Esophagus muscularis mucosa (tissue), 3 donors: ENCODE results near the gene LTBP1.

Experiments used
- EP300 ChIP-seq: sonication (generic); formaldehyde crosslinking; IDR thresholded peaks from one replicate; pipeline ENCODE4 v1.6.1; 2017; ENCODE audit warnings: antibody characterized with exemption
- TF ChIP-seq, protein P1 (sequence below), 3 experiments: fragments of 200-600 bp in 2 of 3; fragments of 450-650 bp in 1 of 3; sonication (generic) in 2 of 3; IDR thresholded peaks; one replicate each; pipeline ENCODE4 v1.5.1; 2017 to 2019; ENCODE audit warnings: antibody characterized with exemption in 3 of 3, mild to moderate bottlenecking in 2 of 3, moderate library complexity in 1 of 3

DNA sequence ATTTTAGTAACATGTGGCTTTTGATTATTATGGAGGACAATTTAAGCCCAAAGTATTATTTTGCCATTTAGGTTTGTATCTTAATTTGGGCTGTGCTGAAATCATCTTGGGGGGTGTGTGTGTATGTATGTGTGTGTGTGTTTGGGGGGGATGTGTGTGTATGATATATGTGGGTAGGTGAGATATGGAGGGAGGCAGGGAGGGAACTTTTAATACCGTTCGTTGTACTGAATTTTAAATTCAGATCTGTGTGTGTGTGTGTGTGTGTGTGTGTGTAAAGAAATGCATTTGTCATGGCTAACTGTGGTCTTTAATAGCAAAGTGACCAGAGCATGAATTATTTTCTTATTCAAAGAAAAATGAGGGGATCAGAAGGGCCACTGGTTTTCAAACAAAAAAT, 113.7 kb downstream of the LTBP1 start:
- TF ChIP-seq, protein P1, sequence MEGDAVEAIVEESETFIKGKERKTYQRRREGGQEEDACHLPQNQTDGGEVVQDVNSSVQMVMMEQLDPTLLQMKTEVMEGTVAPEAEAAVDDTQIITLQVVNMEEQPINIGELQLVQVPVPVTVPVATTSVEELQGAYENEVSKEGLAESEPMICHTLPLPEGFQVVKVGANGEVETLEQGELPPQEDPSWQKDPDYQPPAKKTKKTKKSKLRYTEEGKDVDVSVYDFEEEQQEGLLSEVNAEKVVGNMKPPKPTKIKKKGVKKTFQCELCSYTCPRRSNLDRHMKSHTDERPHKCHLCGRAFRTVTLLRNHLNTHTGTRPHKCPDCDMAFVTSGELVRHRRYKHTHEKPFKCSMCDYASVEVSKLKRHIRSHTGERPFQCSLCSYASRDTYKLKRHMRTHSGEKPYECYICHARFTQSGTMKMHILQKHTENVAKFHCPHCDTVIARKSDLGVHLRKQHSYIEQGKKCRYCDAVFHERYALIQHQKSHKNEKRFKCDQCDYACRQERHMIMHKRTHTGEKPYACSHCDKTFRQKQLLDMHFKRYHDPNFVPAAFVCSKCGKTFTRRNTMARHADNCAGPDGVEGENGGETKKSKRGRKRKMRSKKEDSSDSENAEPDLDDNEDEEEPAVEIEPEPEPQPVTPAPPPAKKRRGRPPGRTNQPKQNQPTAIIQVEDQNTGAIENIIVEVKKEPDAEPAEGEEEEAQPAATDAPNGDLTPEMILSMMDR (IDR thresholded peaks at IDR 0.05): no peak
- no peak for TF ChIP-seq EP300
